ENCODE measurements around the gene SIRPB2. TPM values are rescaled to one million over a fixed set of nuclear protein-coding genes. Genes with fewer than 3 reads are reported as not detected.

The SIRPB2 gene
- total and polyA plus RNA-seq, 10 of the 15 experiments (the other 5 are each of a cell fraction or from before 2014, with no cell fraction given) = not detected

- H4K20me1 ChIP-seq (ENCODE audit: control insufficient read depth, insufficient read depth) = no peaks in the 10 kb centered on the region
- FAIRE-seq (no peak), ATAC-seq (no peak), DNase-seq (ENCODE audit: low read depth, low spot score) (no peak)
- ChIA-PET SMC1A (ENCODE audit: uncharacterized antibody, unreplicated experiment) (no interaction called here), POLR2A (no interaction called here), CTCF (interaction anchor here (1.0 kb wide), 1 partner anchor 74 kb away, joined by 3 read pairs; no protein-coding TSS in a partner anchor), RAD21 (ENCODE audit: unreplicated experiment) (no interaction called here)
- no TSS peak for BruUV-seq (replicated peaks)
- intact Hi-C loops (cut with micrococcal nuclease; ENCODE audit: unreplicated experiment) (no loop called here), in situ Hi-C loops (cut with MboI) (no loop called here)
- no peak overlapping the region for H2AFZ ChIP-seq (ENCODE audit: control insufficient read depth, low read depth, low read length)
- no peaks in the 10 kb centered on the region for H3K79me2 ChIP-seq (ENCODE audit: control insufficient read depth, insufficient read depth, low read length)
- TF ChIP-seq ATF2 (IDR thresholded peaks at IDR 0.05; ENCODE audit: low read length) (no peak), ZNF24 (IDR thresholded peaks at IDR 0.05) (no peak), CUX1 (IDR thresholded peaks at IDR 0.05; ENCODE audit: insufficient replicate concordance, low read depth, low read length) (no peak), CHD2 (IDR thresholded peaks at IDR 0.05; ENCODE audit: borderline replicate concordance, low read depth, low read length) (no peak), SUPT20H (IDR thresholded peaks at IDR 0.05; ENCODE audit: borderline replicate concordance, control insufficient read depth, low read depth, low read length) (no peak), SMC3 (IDR thresholded peaks at IDR 0.05; ENCODE audit: borderline replicate concordance, low read length) (no peak), EP300 (IDR thresholded peaks at IDR 0.05; ENCODE audit: borderline replicate concordance in 1 of 2, control insufficient read depth in 1 of 2, low read depth in 2 of 2, low read length in 2 of 2) (no peak), KAT2A (conservative IDR thresholded peaks at IDR 0.05; ENCODE audit: control insufficient read depth, low read depth, low read length) (no peak), MTA2 (IDR thresholded peaks at IDR 0.05; ENCODE audit: low read depth) (no peak), CEBPZ (IDR thresholded peaks at IDR 0.05; ENCODE audit: low read depth, low read length) (no peak), NRF1 (conservative IDR thresholded peaks at IDR 0.05; ENCODE audit: low read depth, low read length) (no peak), FOS (IDR thresholded peaks at IDR 0.05; ENCODE audit: borderline replicate concordance, extremely low read depth, insufficient read length) (no peak), TBL1XR1 (IDR thresholded peaks at IDR 0.05; ENCODE audit: low read depth, low read length) (no peak)
- H3K4me1 ChIP-seq (ENCODE audit: control insufficient read depth, insufficient read depth, low read length) = peaks cover 7% of the 10 kb centered on the region
- no peaks in the 10 kb centered on the region for H3K27me3 ChIP-seq (replicated peaks in 1 of 2; ENCODE audit: control insufficient read depth in 2 of 2, insufficient read depth in 2 of 2, low read length in 1 of 2)
- no peak overlapping the region for H3K4me2 ChIP-seq (ENCODE audit: control insufficient read depth, insufficient read depth)
- no peaks in the 10 kb centered on the region for H3K36me3 ChIP-seq (ENCODE audit: control insufficient read depth in 2 of 2, insufficient read depth in 2 of 2, low read length in 1 of 2)
- H3K4me3 ChIP-seq = no peak overlapping the region
- 69% methylated on average over 1 of the region's 1 CpG for WGBS (ENCODE audit: insufficient coverage, insufficient replicate concordance, low lambda C conversion rate, missing lambda C conversion rate)
- H3K27ac ChIP-seq (ENCODE audit: control insufficient read depth, insufficient read depth) = no peak overlapping the region
- no peaks in the 10 kb centered on the region; the same call in 2 of the 3 replicates for H3K9me3 ChIP-seq (replicated peaks; ENCODE audit: control insufficient read depth, insufficient read depth, low read length)
- H3K9ac ChIP-seq (ENCODE audit: control insufficient read depth, insufficient read depth, low read length) = no peak overlapping the region
These were observed 61.2 kb downstream of the SIRPB2 start for GRCh38 chr20:1430004-1430451.

Measured in GM12878 (cell line).